ENCODE data around the gene ZBED1.
"Not testable (repeated sequence)": the region's sequence is repeated elsewhere in the genome, so short reads cannot be mapped to it uniquely, and the experiment has no call there.

ZBED1 gene

DNA sequence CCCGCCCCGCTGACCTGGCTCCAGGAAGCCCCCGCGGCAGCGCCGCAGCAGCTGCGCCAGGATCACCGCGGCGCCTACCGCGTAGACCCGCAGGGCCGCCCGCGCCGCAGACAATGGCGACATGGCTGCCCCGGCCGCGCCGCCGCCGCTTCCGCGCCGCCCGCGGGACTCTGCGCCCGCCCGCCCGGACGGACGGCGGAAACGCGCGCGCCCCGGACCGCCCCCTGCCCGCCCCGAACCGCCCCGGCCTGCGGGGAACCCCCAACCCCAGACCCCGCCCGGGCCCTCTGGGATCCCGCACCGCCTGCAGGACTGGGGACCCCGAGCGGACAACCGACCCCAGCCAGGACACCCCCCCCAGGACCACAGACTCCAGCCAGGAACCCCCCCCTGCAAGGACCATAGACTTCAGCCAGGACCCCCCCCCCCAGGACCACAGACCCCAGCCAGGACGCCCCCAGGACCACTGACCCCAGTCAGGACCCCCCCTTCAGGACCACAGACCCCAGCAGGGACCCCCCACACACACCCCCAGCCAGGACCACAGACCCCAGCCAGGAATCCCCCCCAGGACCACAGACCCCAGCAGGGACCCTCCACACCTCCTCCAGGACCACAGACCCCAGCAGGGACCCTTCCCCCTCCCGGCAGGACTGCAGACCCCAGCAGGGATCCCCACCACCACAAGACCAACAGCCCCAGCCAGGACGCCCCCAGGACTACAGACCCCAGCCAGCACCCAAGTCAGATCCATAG lies at the start of gene ZBED1, which contains the start of gene DHRSX:
ZBED1 (minus strand) TSS at position 174 of the 756 bp plus-strand sequence. CDS start 10,257 bp downstream, outside the sequence.
DHRSX (minus strand) TSS at position 174 of the 756 bp plus-strand sequence; CDS start at position 123, 51 bp downstream.
- in situ Hi-C loops (cut with MboI; ENCODE audit: low sequenced_read_pairs): no loop called here

DNA sequence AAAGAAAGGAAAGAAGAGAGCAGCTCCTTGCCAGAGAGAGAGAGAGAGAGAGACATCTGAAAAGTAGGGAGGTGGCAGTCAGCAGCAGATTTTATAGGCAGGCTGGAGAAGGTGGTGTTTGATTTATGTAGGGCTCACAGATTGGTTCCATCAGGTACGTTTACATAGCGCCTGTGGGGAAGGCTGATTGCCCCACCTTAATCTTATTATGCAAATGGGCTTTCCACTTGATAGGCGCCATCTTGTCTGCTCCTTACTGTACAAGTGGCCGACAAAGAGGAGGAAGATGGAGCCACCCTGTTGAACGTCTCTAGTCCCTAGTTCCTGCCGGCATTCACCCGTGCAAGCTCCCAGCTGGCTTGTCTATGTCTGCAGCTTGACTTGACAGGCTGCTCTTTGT lies 49.1 kb upstream of the ZBED1 start:
- in situ Hi-C loops (cut with MboI; ENCODE audit: low sequenced_read_pairs): no loop called here

- in situ Hi-C loops (cut with MboI; ENCODE audit: low sequenced_read_pairs): no loop called here
Observed at GRCh38 chrX:2548711-2549423, 48.1 kb upstream of the ZBED1 start.

GRCh38 chrX:2547736-2548135 lies 47.0 kb upstream of the ZBED1 start:
- in situ Hi-C loops (cut with MboI; ENCODE audit: low sequenced_read_pairs): no loop called here

- in situ Hi-C loops (cut with MboI; ENCODE audit: low sequenced_read_pairs): no loop called here
Observed at GRCh38 chrX:2546496-2546895, 45.7 kb upstream of the ZBED1 start.

DNA sequence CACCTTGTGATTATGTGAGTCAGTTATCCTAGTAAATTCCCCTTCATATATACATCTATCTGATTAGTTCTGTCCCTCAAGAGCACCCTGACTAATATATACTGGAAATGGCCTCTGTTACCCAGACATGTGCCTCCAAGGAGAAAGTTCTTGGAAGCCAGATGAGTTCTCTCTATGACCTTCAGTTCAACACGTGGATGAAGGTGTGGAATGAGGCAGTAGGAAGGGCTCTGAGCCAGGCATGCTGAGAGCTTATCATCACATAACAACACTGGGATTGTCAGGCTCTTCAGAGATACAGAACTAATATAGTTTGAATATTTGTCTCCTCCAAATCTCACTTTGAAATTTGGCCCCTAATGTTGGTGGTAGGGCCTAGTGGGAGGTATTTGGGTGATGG lies 44.4 kb upstream of the ZBED1 start:
- in situ Hi-C loops (cut with MboI; ENCODE audit: low sequenced_read_pairs): no loop called here

- in situ Hi-C loops (cut with MboI; ENCODE audit: low sequenced_read_pairs): no loop called here
Observed at GRCh38 chrX:2542826-2543521, 42.2 kb upstream of the ZBED1 start.

DNA sequence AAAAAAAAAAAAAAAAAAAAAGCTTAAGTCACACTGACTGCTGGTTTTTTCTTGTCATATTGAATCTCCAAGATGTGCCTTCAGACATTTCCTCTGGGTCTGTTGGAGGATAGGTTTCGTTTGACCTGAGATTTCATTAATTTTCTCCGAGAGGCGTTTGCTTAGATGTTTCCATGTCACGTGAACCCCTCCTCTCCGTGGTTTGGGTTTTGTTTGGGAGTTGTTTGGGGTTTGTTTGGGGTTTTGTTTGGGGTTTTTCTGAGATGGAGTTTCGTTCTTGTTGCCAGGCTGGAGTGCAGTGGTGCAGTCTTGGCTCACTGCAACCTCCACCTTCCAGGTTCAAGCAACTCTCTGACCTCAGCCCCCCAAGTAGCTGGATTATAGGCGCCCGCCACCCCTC lies 40.8 kb upstream of the ZBED1 start:
- in situ Hi-C loops (cut with MboI; ENCODE audit: low sequenced_read_pairs): no loop called here

DNA sequence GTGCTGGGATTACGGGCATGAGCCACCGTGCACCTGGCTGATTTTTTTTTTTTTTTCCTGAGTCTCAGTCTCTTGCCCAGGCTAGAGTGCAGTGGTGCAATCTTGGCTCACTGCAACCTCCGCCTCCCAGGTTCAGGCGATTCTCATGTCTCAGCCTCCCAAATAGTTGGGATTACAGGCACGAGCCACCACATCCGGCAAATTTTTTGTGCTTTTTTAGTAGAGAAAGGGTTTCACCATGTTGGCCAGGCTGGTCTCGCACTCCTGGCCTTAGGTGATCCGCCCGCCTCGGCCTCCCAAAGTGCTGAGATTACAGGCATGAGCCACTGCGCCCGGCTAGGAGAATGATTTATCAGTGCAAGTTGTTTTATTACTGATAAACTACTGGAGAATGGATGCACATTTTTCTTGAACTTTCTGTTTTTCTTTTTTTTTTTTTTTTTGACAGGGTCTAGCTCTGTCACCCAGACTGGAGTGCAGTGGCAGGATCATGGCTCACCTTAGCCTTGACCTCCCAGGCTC lies 39.7 kb upstream of the ZBED1 start:
- in situ Hi-C loops (cut with MboI; ENCODE audit: low sequenced_read_pairs): no loop called here

DNA sequence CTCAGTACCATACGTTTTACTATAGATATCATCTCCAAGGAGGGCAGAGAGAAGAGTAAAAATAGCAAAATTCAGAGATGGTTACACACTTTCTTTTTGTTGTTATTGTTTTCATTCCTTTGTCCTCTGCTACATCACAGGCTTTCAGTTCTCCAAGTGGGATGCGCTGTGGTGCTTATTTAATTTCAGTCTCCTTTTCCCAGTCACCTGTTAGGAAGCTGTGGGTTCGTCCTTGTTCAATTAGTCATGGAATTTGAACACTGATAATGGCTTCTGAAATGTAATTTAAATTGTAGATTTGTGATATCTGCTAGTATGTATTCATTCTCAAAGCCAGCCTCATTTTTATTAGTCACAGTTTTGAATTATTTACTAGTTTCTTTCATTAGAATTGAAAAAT lies 38.8 kb upstream of the ZBED1 start:
- in situ Hi-C loops (cut with MboI; ENCODE audit: low sequenced_read_pairs): no loop called here

DNA sequence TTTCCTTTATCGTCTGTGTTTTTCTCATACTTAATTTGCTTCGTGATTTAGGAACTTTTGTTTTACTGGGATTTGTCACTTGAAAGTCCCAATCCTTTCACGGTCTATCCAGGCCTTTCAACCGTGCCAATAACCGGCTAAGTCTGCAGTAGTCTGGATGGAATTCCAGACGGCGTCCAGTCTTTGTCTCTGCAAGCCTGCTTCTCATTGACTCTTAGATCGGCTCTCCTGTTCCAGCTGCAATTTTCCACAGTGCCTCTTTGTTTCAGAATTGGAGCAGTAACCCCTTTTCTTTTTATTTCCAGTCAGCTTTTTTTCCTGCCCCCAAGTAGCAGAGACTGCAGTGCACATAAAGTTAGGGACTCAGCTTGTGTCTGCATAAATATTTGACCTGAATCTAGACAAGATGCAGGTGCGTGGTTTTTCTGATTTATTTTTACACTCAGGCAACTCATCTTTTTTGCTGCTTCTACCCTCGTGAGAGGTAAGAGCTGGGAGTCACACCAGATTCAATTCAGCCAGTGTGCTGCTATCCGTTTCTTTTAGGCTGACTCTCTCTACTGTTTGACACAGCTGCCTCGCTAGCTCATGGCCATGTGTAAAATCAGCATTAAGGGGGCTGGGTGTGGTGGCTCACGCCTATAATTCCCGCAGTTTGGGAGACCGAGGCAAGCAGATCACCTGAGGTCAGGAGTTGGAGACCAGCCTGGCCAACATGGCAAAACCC lies 37.4 kb upstream of the ZBED1 start:
- in situ Hi-C loops (cut with MboI; ENCODE audit: low sequenced_read_pairs): no loop called here

DNA sequence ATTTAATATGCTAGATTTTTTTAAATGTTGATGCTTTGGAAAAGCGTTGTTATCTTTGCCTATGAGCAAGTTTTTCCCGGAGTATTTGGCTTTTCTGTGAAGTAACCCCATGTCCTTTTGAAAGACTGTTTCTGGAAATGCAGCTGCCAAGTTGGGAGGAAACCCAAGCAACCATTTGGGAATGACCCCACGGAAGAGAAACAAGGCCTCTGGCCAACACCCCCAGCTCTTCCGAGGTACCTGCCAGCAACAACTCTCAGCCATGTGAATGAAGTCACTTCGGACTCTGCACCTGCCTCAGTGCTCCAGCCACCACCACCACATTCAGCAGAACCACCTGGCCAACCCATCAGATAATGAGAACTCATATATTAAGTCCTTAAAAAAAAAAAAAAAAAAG lies 36.2 kb upstream of the ZBED1 start:
- in situ Hi-C loops (cut with MboI; ENCODE audit: low sequenced_read_pairs): no loop called here

DNA sequence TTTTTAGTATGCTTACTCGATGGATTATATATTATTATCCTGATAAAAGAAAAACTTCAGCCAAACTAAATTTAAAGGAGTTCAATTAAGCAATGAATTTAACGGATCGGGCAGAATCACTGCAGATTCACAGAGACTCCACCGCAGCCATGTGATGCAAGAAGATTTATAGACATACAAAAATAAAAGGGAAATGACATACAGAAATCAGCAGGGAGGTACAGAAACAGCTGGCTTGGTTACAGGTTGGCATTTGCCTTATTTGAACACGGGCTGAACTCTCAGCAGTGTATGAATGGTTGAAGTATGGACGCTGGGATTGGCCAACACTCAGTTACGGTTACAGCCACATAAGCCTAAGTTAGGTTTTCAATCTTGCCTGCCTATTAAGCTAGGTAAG lies 35.4 kb upstream of the ZBED1 start:
- in situ Hi-C loops (cut with MboI; ENCODE audit: low sequenced_read_pairs): no loop called here

- in situ Hi-C loops (cut with MboI; ENCODE audit: low sequenced_read_pairs): not testable (repeated sequence)
Observed at GRCh38 chrX:2534261-2535021, 33.7 kb upstream of the ZBED1 start.

DNA sequence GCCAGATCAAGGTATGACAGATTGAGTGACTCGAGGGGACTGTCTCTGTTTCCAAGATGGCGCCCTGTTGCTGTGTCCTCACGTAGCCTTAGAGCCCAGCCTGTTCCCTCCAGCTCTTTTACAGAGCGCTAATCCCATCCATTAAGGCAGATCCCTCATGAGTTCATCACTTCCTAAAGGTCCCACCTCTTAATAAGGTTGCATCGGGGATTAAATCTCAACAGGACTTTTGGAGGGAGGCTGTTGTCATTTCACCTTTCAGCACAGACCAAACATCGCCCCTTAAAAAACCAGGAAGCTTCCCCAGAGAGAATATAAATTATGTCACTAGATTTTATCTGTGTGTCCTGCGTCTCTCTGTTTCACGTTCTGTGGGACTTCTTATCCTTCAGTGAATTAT lies 32.6 kb upstream of the ZBED1 start:
- in situ Hi-C loops (cut with MboI; ENCODE audit: low sequenced_read_pairs): no loop called here

DNA sequence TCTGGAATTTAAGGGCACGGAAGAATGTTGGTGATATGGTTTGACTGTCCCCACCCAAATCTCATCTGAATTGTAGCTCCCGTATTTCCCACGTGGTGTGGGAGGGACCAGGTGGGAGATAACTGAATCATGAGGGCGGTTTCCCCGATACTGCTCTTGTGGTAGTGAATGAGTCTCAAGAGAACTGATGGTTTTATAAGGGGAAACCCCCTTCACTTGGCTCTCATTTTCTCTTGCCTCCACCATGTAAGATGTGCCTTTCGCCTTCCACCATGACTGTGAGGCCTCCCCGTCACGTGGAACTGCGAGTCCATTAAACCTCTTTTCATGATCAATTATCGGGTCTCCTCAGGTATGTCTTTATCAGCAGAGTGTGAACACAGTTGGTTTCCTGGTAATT lies 25.6 kb upstream of the ZBED1 start:
- in situ Hi-C loops (cut with MboI; ENCODE audit: low sequenced_read_pairs): no loop called here

DNA sequence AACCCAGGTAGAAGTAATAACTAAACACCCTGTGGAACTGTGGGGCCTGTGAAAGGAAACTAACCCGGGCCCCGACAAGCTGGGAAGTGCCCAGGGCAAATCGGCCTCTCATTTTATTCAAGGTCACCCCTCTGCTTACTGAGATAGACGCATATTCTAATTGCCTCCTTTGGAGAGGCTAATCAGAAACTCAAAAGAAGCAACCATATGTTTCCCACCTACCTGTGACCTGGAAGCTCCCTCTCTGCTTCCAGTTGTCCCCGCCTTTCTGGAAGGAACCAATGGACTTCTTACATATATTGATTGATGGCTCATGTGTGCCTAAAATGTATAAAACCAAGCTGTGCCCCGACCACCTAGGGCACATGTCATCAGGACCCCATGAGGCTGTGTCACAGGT lies 23.1 kb upstream of the ZBED1 start:
- in situ Hi-C loops (cut with MboI; ENCODE audit: low sequenced_read_pairs): no loop called here

DNA sequence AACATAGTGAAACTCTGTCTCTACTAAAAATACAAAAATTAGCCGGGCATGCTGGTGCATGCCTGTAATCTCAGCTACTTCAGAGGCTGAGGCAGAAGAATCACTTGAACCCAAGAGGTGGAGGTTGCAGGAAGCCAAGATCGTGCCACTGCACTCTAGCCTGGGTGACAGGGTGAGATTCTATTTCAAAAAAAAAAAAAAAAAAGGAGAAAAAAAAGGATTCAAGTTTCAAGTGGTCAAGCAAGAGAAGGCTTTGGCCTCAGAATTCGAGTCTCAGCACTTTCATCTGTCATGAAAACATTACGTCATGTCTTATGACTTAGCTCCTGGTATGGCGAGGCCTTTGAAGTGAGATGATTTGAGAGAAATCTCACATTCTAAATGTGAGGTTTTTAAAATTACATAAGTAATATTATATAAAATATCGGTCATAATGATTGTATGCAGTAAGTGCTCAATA lies 21.2 kb upstream of the ZBED1 start:
- in situ Hi-C loops (cut with MboI; ENCODE audit: low sequenced_read_pairs): no loop called here

- in situ Hi-C loops (cut with MboI; ENCODE audit: low sequenced_read_pairs): no loop called here
Observed at GRCh38 chrX:2521092-2521926, 20.5 kb upstream of the ZBED1 start.

Data from HL-60/S4 (cell line).